ENCODE measurements around the gene SEMA4D.

GRCh38 chr9:89538871-89539270 is 41.0 kb upstream of the SEMA4D start:
- TF ChIP-seq ZNF274 (IDR thresholded peaks at IDR 0.05; ENCODE audit: low read depth, low read length), result no peak
- TF ChIP-seq YY1 (IDR thresholded peaks at IDR 0.05; ENCODE audit: insufficient read depth, insufficient read length), result no peak
- TF ChIP-seq SUZ12 (IDR thresholded peaks at IDR 0.05; ENCODE audit: extremely low read depth, insufficient read depth, insufficient read length), result no peak

Data from NT2/D1 (cell line).